SK-N-SH (cell line): Measurements from ENCODE around the gene AGMAT. TPM values are rescaled to one million over a fixed set of nuclear protein-coding genes. Genes with fewer than 3 reads are reported as not detected.

Experiments
- CHD2 ChIP-seq: fragments of 150-350 bp; IDR thresholded peaks from 2 replicates; pipeline ENCODE4 v1.6.1; 2018; ENCODE audit warnings: low read length; ENCODE audit not compliant: partially characterized antibody
- EZH2phosphoT487 ChIP-seq: fragments of 200-600 bp; sonication (generic); IDR thresholded peaks from 2 replicates; pipeline ENCODE4 v1.6.1; 2017; ENCODE audit warnings: low read depth, mixed run types, mild to moderate bottlenecking, antibody characterized with exemption, moderate library complexity, borderline replicate concordance
- FOSL2 ChIP-seq: IDR thresholded peaks from 2 replicates; pipeline ENCODE4 v1.4.0; 2012; ENCODE audit warnings: low read depth, mild to moderate bottlenecking, moderate library complexity, borderline replicate concordance
- FOXJ3 ChIP-seq: sonication (generic); formaldehyde crosslinking; IDR thresholded peaks from 2 replicates; pipeline ENCODE4 v1.5.1; 2020; ENCODE audit warnings: mild to moderate bottlenecking, missing genetic modification reagents
- GATA2 ChIP-seq: sonication (generic); formaldehyde crosslinking; IDR thresholded peaks from 2 replicates; pipeline ENCODE4 v1.5.0; 2020; ENCODE audit warnings: mild to moderate bottlenecking, missing genetic modification reagents
- NFIC ChIP-seq: IDR thresholded peaks from 2 replicates; pipeline ENCODE4 v1.4.0; 2012; ENCODE audit warnings: borderline replicate concordance
- RCOR1 ChIP-seq: fragments of 150-350 bp; IDR thresholded peaks from 2 replicates; pipeline ENCODE4 v1.6.1; 2017; ENCODE audit warnings: antibody characterized with exemption, low read length
- RFX5 ChIP-seq: IDR thresholded peaks from 2 replicates; pipeline ENCODE4 v1.6.1; 2012; ENCODE audit warnings: mild to moderate bottlenecking, improper control_type of control experiment, low read length
- RXRA ChIP-seq: IDR thresholded peaks from 2 replicates; pipeline ENCODE4 v1.4.0; 2012; ENCODE audit warnings: low read depth, mild to moderate bottlenecking, borderline replicate concordance
- SIN3A ChIP-seq: IDR thresholded peaks from 2 replicates; pipeline ENCODE4 v1.6.1; 2012; ENCODE audit warnings: low read depth, mild to moderate bottlenecking, low read length, moderate library complexity, borderline replicate concordance
- TAF1 ChIP-seq: IDR thresholded peaks from 2 replicates; pipeline ENCODE4 v1.6.1; 2012; ENCODE audit warnings: low read depth, mild to moderate bottlenecking, low read length, moderate library complexity, borderline replicate concordance
- TCF12 ChIP-seq: IDR thresholded peaks from 2 replicates; pipeline ENCODE4 v1.4.0; 2012
- YY1 ChIP-seq: IDR thresholded peaks from 2 replicates; pipeline ENCODE4 v1.4.0; 2012; ENCODE audit warnings: low read depth, mild to moderate bottlenecking
- polyA plus RNA-seq, 3 experiments: library from polyadenylated mRNA; depleted of rRNA; stranded (reverse); fragments of >200 nt; gene quantifications; 2 replicates each; pipeline ENCODE4 v1.2.3, GENCODE V29; 2012
- TF ChIP-seq, protein P1 (sequence below): IDR thresholded peaks from 2 replicates; pipeline ENCODE4 v1.4.0; 2012; ENCODE audit warnings: low read depth, borderline replicate concordance
- TF ChIP-seq, protein P2 (sequence below): IDR thresholded peaks from 2 replicates; pipeline ENCODE4 v1.6.1; 2012; ENCODE audit warnings: mild to moderate bottlenecking, low read depth, low read length, moderate library complexity
- TF ChIP-seq, protein P3 (sequence below): IDR thresholded peaks from 2 replicates; pipeline ENCODE4 v1.4.0; 2012; ENCODE audit warnings: low read depth, borderline replicate concordance
- TF ChIP-seq, protein P4 (sequence below): IDR thresholded peaks from 2 replicates; pipeline ENCODE4; 2012
- TF ChIP-seq, protein P5 (sequence below): fragments of 150-350 bp; IDR thresholded peaks from 2 replicates; pipeline ENCODE4 v1.6.1; 2017; ENCODE audit warnings: antibody characterized with exemption, low read length, low read depth, borderline replicate concordance

AGMAT gene
- polyA plus RNA-seq, 1 of the 3 experiments (the other 2 are of a cell fraction): 0.66 TPM

DNA sequence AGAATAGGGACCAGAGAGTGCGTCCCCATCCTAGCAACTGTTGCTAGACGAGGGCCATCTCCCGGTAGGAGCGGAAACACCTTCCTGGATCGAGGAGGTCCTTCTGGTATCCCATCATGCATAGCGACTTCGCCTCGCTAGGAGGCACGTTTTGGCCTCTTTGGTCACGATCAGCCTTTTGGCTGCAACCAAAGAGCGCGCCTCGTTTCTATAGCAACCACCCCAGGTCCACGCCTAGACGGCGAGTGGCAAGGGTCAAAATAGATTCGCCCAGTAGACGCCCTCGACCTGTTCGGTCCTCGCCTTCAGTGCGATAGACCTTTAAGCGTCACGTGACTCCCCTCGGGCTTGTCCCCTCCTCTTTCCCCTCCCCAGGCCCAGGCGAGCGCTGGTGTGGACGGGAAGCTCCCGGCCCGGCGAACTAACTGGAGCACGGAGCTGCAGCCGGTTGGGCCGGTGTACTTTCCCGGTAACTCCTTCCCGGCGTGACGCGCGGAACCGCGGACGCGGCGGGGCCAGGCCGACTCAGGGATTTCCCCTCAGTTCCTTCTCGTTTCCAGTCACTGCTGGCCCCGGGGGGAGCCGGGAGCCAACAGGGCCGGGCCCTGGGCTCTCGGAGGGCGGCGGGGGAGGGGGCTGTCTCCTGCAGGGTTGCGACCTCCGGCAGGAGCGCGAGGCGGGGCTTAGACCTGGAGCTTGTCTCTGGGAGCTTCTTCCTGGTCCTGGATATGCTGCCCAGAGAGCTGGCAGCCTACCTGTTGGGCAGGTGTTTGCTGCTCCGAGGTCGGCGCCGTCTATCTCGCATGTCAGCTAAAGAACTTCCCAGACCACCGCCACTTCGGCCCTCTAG, 58.1 kb downstream of the AGMAT start, which contains the start of gene DNAJC16 (continued):
- TF ChIP-seq, protein P1, sequence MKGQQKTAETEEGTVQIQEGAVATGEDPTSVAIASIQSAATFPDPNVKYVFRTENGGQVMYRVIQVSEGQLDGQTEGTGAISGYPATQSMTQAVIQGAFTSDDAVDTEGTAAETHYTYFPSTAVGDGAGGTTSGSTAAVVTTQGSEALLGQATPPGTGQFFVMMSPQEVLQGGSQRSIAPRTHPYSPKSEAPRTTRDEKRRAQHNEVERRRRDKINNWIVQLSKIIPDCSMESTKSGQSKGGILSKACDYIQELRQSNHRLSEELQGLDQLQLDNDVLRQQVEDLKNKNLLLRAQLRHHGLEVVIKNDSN: peak; percentile 99
- TF ChIP-seq, protein P2, sequence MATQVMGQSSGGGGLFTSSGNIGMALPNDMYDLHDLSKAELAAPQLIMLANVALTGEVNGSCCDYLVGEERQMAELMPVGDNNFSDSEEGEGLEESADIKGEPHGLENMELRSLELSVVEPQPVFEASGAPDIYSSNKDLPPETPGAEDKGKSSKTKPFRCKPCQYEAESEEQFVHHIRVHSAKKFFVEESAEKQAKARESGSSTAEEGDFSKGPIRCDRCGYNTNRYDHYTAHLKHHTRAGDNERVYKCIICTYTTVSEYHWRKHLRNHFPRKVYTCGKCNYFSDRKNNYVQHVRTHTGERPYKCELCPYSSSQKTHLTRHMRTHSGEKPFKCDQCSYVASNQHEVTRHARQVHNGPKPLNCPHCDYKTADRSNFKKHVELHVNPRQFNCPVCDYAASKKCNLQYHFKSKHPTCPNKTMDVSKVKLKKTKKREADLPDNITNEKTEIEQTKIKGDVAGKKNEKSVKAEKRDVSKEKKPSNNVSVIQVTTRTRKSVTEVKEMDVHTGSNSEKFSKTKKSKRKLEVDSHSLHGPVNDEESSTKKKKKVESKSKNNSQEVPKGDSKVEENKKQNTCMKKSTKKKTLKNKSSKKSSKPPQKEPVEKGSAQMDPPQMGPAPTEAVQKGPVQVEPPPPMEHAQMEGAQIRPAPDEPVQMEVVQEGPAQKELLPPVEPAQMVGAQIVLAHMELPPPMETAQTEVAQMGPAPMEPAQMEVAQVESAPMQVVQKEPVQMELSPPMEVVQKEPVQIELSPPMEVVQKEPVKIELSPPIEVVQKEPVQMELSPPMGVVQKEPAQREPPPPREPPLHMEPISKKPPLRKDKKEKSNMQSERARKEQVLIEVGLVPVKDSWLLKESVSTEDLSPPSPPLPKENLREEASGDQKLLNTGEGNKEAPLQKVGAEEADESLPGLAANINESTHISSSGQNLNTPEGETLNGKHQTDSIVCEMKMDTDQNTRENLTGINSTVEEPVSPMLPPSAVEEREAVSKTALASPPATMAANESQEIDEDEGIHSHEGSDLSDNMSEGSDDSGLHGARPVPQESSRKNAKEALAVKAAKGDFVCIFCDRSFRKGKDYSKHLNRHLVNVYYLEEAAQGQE: peak; percentile 45; the same call in 1 of the 2 replicates
- no peak for TF ChIP-seq YY1
- no peak for TF ChIP-seq RXRA
- peak; percentile 16; the same call in 1 of the 2 replicates for TF ChIP-seq RFX5
- peak; percentile 77 for TF ChIP-seq CHD2
- no peak for TF ChIP-seq FOSL2
- no peak for TF ChIP-seq TCF12
- peak; percentile 11; the same call in 1 of the 2 replicates for TF ChIP-seq RCOR1
- TF ChIP-seq, protein P3, sequence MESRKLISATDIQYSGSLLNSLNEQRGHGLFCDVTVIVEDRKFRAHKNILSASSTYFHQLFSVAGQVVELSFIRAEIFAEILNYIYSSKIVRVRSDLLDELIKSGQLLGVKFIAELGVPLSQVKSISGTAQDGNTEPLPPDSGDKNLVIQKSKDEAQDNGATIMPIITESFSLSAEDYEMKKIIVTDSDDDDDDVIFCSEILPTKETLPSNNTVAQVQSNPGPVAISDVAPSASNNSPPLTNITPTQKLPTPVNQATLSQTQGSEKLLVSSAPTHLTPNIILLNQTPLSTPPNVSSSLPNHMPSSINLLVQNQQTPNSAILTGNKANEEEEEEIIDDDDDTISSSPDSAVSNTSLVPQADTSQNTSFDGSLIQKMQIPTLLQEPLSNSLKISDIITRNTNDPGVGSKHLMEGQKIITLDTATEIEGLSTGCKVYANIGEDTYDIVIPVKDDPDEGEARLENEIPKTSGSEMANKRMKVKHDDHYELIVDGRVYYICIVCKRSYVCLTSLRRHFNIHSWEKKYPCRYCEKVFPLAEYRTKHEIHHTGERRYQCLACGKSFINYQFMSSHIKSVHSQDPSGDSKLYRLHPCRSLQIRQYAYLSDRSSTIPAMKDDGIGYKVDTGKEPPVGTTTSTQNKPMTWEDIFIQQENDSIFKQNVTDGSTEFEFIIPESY: 0 out of 2 replicates have a peak, but pooled peaks have one; percentile 27
- peak; percentile 37 for TF ChIP-seq TAF1
- no peak for TF ChIP-seq FOXJ3
- TF ChIP-seq NFIC: peak; percentile 14; the same call in 1 of the 2 replicates
- TF ChIP-seq, protein P4, sequence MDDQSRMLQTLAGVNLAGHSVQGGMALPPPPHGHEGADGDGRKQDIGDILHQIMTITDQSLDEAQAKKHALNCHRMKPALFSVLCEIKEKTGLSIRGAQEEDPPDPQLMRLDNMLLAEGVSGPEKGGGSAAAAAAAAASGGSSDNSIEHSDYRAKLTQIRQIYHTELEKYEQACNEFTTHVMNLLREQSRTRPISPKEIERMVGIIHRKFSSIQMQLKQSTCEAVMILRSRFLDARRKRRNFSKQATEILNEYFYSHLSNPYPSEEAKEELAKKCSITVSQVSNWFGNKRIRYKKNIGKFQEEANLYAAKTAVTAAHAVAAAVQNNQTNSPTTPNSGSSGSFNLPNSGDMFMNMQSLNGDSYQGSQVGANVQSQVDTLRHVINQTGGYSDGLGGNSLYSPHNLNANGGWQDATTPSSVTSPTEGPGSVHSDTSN: no peak
- TF ChIP-seq, protein P5, sequence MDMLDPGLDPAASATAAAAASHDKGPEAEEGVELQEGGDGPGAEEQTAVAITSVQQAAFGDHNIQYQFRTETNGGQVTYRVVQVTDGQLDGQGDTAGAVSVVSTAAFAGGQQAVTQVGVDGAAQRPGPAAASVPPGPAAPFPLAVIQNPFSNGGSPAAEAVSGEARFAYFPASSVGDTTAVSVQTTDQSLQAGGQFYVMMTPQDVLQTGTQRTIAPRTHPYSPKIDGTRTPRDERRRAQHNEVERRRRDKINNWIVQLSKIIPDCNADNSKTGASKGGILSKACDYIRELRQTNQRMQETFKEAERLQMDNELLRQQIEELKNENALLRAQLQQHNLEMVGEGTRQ: peak; percentile 92
- no peak for TF ChIP-seq GATA2 (CRISPR knock-in tag)
- TF ChIP-seq EZH2phosphoT487: no peak
- peak; percentile 38; the same call in 1 of the 2 replicates for TF ChIP-seq SIN3A
